Measurements from ENCODE around the gene ADA. TPM values are rescaled to one million over a fixed set of nuclear protein-coding genes. Genes with fewer than 3 reads are reported as not detected.
"Not testable (repeated sequence)": the region's sequence is repeated elsewhere in the genome, so short reads cannot be mapped to it uniquely, and the experiment has no call there.

The ADA gene
- total and polyA plus RNA-seq, 4 donors = 2.8 to 16.4 (median 10.7) TPM

DNA sequence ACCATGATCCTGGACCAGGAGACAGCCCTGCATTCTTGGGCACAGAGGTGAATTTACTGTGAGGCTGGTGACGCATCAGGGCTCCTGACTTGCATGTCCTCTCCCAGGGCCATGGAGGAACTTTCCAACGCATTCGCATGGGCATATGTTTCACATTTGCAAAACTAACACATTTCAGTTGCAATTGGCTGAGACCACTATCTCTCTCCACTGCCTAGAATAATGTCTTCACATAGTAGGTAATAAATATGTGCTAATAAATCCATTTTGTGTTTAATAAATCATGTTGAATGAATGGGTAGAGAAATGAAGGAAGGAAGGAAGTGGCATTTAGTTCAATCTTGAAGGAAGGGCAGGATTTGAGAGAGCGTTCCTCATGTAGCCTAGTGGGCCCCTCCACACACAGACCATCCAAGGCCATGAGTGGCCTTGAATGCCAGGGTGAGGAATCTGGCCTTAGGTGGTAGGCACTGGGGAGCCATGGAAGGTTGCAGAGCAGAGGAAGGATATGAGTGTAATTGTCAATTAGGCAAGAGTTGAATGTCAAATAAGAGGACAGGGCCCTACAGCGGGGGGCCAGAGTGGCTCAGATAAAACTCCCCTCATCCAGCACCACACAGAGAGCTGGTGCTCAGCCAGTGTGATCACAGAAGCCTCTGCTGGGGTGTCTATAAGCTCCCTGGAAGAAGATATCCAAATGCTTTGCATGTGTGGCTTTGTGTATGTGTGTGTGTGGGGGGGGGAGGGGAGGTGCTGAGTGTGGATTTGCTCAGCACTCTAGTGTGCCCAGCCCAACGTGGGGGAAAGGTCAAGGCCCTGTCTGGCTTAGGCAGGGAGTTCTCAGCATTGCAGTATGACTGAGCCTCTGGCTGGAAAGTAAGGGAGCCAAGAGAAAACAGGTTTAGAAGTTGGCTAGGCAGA is 32.8 kb upstream of the ADA start:
- no peaks in the 10 kb centered on the region for H3K36me3 ChIP-seq (ENCODE audit: control insufficient read depth in 1 of 2, insufficient read depth in 2 of 2, low read length in 1 of 2)
- ATAC-seq (ENCODE audit: low FRiP score) (no peak), DNase-seq (no peak)
- 73 to 76% methylated on average over 6 of the region's 6 CpGs for WGBS, 2 donors
- H3K27me3 ChIP-seq (ENCODE audit: control insufficient read depth in 1 of 2, insufficient read depth in 2 of 2, low read length in 1 of 2) = no peaks in the 10 kb centered on the region
- H3K27ac ChIP-seq (ENCODE audit: low read depth in 1 of 2, low read length in 2 of 2) = no peak overlapping the region
- H3K4me1 ChIP-seq (ENCODE audit: control insufficient read depth in 1 of 2, insufficient read depth in 2 of 2, low read length in 2 of 2) = no peaks in the 10 kb centered on the region
- no peak overlapping the region for H3K4me3 ChIP-seq (ENCODE audit: low read length in 2 of 2)
- no peaks in the 10 kb centered on the region for H3K9me3 ChIP-seq (ENCODE audit: control insufficient read depth, low read length)
- intact Hi-C loops (cut with DNase I) = loop anchor here in 1 of 2 donors (5.0 kb wide), 1 partner anchor 183 kb away; no protein-coding TSS in a partner anchor

- no peak for ATAC-seq (ENCODE audit: low FRiP score)
- 37 to 63% methylated on average over 10 of the region's 10 CpGs for WGBS, 2 donors
- no peak overlapping the region for H3K4me3 ChIP-seq (ENCODE audit: low read length in 2 of 2)
- H3K27me3 ChIP-seq (ENCODE audit: control insufficient read depth in 1 of 2, insufficient read depth in 2 of 2, low read length in 1 of 2) = no peaks in the 10 kb centered on the region
- no peaks in the 10 kb centered on the region for H3K9me3 ChIP-seq (ENCODE audit: control insufficient read depth, low read length)
- H3K36me3 ChIP-seq (ENCODE audit: control insufficient read depth in 1 of 2, insufficient read depth in 2 of 2, low read length in 1 of 2) = no peaks in the 10 kb centered on the region
- H3K27ac ChIP-seq (ENCODE audit: low read depth in 1 of 2, low read length in 2 of 2) = no peak overlapping the region
- DNase-seq = no peak
- H3K4me1 ChIP-seq (ENCODE audit: control insufficient read depth in 1 of 2, insufficient read depth in 2 of 2, low read length in 2 of 2) = no peaks in the 10 kb centered on the region
- intact Hi-C loops (cut with DNase I) = loop anchor here in 1 of 2 donors (2.0 to 5.0 kb wide), 2 partner anchors 184 to 295 kb away; no protein-coding TSS in a partner anchor
Measured at GRCh38 chr20:44683263-44684046, 32.0 kb upstream of the ADA start.

GRCh38 chr20:44681796-44682566 is 30.5 kb upstream of the ADA start:
- H3K4me3 ChIP-seq (ENCODE audit: low read length in 2 of 2) = no peak overlapping the region
- DNase-seq (no peak), ATAC-seq (ENCODE audit: low FRiP score) (no peak)
- no peak overlapping the region for H3K27ac ChIP-seq (ENCODE audit: low read depth in 1 of 2, low read length in 2 of 2)
- H3K4me1 ChIP-seq (ENCODE audit: control insufficient read depth in 1 of 2, insufficient read depth in 2 of 2, low read length in 2 of 2) = no peaks in the 10 kb centered on the region
- WGBS, 2 donors = 92 to 93% methylated on average over 11 of the region's 11 CpGs
- no peaks in the 10 kb centered on the region for H3K27me3 ChIP-seq (ENCODE audit: control insufficient read depth in 1 of 2, insufficient read depth in 2 of 2, low read length in 1 of 2)
- intact Hi-C loops (cut with DNase I) = loop anchor here in 1 of 2 donors (2.0 to 5.0 kb wide), 2 partner anchors 185 to 293 kb away; no protein-coding TSS in a partner anchor
- no peaks in the 10 kb centered on the region for H3K9me3 ChIP-seq (ENCODE audit: control insufficient read depth, low read length)
- H3K36me3 ChIP-seq (ENCODE audit: control insufficient read depth in 1 of 2, insufficient read depth in 2 of 2, low read length in 1 of 2) = no peaks in the 10 kb centered on the region

DNA sequence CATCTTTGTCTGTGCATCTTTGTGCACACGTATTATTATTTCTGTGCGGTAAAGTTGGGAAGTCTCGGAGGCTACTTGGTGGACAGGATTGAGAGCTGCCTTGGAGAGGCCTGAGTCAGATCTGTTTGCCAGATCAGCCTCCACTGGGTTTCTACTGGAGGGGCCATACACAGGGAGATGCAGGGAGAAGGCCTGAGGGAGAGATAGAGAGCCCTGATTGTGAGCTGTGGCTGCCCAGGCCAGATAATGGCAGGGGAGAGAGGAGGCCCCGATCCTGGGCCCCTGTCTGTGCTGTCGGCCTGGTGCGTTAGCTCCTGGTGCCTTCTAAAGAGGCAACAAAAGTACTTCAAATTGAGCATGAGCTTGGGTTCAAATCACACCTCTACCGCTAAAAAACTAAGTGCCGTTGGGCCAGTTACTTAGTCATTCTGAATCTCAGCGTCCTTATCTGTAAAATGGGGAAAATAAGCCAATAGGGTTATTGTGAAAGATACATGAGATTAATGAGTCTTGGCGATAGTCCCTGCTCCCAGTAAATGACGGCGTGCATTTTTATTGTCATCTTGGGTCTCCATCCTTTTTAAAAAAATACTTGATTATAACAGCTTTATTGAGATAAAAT is 27.6 kb upstream of the ADA start:
- H3K27me3 ChIP-seq (ENCODE audit: control insufficient read depth in 1 of 2, insufficient read depth in 2 of 2, low read length in 1 of 2) = no peaks in the 10 kb centered on the region

DNA sequence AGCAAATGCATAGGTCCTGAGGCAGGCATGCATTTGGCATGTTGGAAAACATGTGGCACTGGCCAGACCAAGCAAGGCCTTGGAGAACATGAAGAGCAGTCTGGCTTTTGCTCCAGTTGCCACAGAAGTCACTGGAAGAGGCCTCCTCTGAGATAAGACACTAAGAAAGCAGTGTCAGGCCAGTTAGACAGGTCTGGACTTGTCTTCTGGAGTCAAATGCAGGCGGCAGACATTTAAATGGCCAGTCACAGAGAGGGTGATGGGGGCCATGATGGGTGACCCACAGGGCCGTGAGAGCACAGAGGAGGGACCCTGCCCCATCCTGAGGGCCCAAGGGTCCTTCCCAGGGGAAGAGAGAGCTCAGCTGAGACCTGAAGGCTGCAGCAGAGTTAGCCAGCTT is 26.7 kb upstream of the ADA start:
- WGBS, 2 donors = 85 to 86% methylated on average over 2 of the region's 2 CpGs
- intact Hi-C loops (cut with DNase I) = no loop called here
- Histone ChIP-seq H3K4me3 (ENCODE audit: low read length in 2 of 2) (no peak overlapping the region), H3K4me1 (ENCODE audit: control insufficient read depth in 1 of 2, insufficient read depth in 2 of 2, low read length in 2 of 2) (no peaks in the 10 kb centered on the region), H3K9me3 (ENCODE audit: control insufficient read depth, low read length) (no peaks in the 10 kb centered on the region), H3K36me3 (ENCODE audit: control insufficient read depth in 1 of 2, insufficient read depth in 2 of 2, low read length in 1 of 2) (no peaks in the 10 kb centered on the region), H3K27me3 (ENCODE audit: control insufficient read depth in 1 of 2, insufficient read depth in 2 of 2, low read length in 1 of 2) (no peaks in the 10 kb centered on the region), H3K27ac (ENCODE audit: low read depth in 1 of 2, low read length in 2 of 2) (no peak overlapping the region)
- no peak for DNase-seq
- ATAC-seq (ENCODE audit: low FRiP score) = no peak

More for the DNA sequence above, 27.6 kb upstream of the ADA start:
- no peaks in the 10 kb centered on the region for H3K36me3 ChIP-seq (ENCODE audit: control insufficient read depth in 1 of 2, insufficient read depth in 2 of 2, low read length in 1 of 2)
- intact Hi-C loops (cut with DNase I) = no loop called here
- no peak overlapping the region for H3K27ac ChIP-seq (ENCODE audit: low read depth in 1 of 2, low read length in 2 of 2)
- DNase-seq (no peak), ATAC-seq (ENCODE audit: low FRiP score) (no peak)
- no peaks in the 10 kb centered on the region for H3K4me1 ChIP-seq (ENCODE audit: control insufficient read depth in 1 of 2, insufficient read depth in 2 of 2, low read length in 2 of 2)
- H3K4me3 ChIP-seq (ENCODE audit: low read length in 2 of 2) = no peak overlapping the region
- 89 to 90% methylated on average over 12 of the region's 12 CpGs for WGBS, 2 donors
- H3K9me3 ChIP-seq (ENCODE audit: control insufficient read depth, low read length) = no peaks in the 10 kb centered on the region

DNA sequence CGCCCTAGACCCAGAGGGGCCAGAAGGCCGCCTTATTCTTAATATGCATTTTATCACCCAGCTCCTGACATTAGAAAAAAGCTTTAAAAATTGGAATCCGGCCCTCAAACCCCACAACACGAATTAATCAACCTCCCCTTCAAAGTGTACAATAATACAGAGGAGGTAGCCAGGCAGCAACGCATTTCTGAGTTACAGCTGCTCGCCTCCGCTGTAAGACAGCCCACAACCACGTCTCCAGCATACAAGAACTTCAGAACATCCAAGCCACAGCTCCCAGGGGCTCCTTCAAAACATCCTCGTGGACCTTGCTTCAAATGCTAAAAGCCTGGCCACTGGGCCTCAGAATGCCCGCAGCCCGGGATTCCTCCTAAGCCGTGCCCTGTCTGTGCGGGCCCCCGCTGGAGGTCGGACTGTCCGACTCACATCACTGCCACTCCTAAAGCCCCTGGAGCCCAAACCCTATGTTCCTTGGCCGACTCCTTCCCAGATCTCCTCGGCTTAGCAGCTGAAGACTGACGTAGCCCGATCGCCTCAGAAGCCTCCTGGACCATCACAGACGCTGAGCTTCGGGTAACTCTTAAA is 20.9 kb upstream of the ADA start:
- DNase-seq; H3K36me3 ChIP-seq (ENCODE audit: control insufficient read depth in 1 of 2, insufficient read depth in 2 of 2, low read length in 1 of 2); ATAC-seq (ENCODE audit: low FRiP score); H3K4me3 ChIP-seq (ENCODE audit: low read length in 2 of 2); H3K27me3 ChIP-seq (ENCODE audit: control insufficient read depth in 1 of 2, insufficient read depth in 2 of 2, low read length in 1 of 2); H3K9me3 ChIP-seq (ENCODE audit: control insufficient read depth, low read length); intact Hi-C loops (cut with DNase I); H3K27ac ChIP-seq (ENCODE audit: low read depth in 1 of 2, low read length in 2 of 2); H3K4me1 ChIP-seq (ENCODE audit: control insufficient read depth in 1 of 2, insufficient read depth in 2 of 2, low read length in 2 of 2): not testable (repeated sequence)
- WGBS, 2 donors = 86 to 89% methylated on average over 23 of the region's 23 CpGs

DNA sequence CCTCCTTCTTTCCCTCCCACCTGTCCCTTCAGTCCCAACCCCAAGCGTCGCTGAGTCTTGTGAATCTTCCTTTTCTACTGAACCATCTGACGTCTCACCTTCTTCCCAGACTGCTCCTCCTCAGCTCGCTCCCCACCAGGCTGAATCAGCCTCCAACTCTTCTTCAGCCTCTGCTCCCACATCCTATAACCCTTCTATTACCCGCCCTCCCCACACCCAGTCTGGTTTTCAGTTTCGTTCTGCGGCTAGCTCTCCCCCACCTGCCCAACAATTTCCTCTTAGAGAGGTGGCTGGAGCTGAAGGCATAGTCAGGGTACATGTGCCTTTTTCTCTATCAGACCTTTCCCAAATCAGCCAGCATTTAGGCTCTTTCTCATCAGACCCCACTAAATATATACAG is 20.0 kb upstream of the ADA start:
- DNase-seq; H3K27ac ChIP-seq (ENCODE audit: low read depth in 1 of 2, low read length in 2 of 2); H3K4me1 ChIP-seq (ENCODE audit: control insufficient read depth in 1 of 2, insufficient read depth in 2 of 2, low read length in 2 of 2); ATAC-seq (ENCODE audit: low FRiP score); H3K36me3 ChIP-seq (ENCODE audit: control insufficient read depth in 1 of 2, insufficient read depth in 2 of 2, low read length in 1 of 2); H3K9me3 ChIP-seq (ENCODE audit: control insufficient read depth, low read length); intact Hi-C loops (cut with DNase I); H3K27me3 ChIP-seq (ENCODE audit: control insufficient read depth in 1 of 2, insufficient read depth in 2 of 2, low read length in 1 of 2); H3K4me3 ChIP-seq (ENCODE audit: low read length in 2 of 2): not testable (repeated sequence)
- WGBS, 2 donors = 86 to 91% methylated on average over 6 of the region's 7 CpGs

DNA sequence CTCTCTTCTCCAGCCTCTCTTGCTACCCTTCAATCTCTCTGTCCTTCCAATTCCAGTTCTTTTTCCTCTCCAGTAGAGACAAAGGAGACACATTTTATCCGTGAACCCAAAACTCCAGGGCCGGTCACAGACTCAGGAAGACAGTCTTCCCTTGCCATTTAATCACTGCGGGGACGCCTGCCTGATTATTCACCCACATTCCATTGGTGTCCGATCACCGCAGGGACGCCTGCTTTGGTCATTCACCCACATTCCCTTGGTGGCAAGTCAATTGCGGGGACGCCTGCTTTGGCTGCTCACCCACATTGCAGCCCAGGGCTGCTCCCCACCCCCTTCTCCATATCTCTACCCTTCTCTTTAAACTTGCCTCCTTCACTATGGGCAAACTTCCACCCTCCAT is 19.4 kb upstream of the ADA start:
- DNase-seq; H3K4me3 ChIP-seq (ENCODE audit: low read length in 2 of 2); H3K9me3 ChIP-seq (ENCODE audit: control insufficient read depth, low read length); H3K4me1 ChIP-seq (ENCODE audit: control insufficient read depth in 1 of 2, insufficient read depth in 2 of 2, low read length in 2 of 2); H3K36me3 ChIP-seq (ENCODE audit: control insufficient read depth in 1 of 2, insufficient read depth in 2 of 2, low read length in 1 of 2); H3K27me3 ChIP-seq (ENCODE audit: control insufficient read depth in 1 of 2, insufficient read depth in 2 of 2, low read length in 1 of 2); ATAC-seq (ENCODE audit: low FRiP score); H3K27ac ChIP-seq (ENCODE audit: low read depth in 1 of 2, low read length in 2 of 2); intact Hi-C loops (cut with DNase I): not testable (repeated sequence)
- WGBS, 2 donors = 72 to 74% methylated on average over 9 of the region's 9 CpGs

Measured in aorta (tissue), 5 donors.